ENCODE data around the gene LPCAT1.

GRCh38 chr5:1507014-1507375 lies 16.8 kb downstream of the LPCAT1 start:
- no peak for TF ChIP-seq CTCF (IDR thresholded peaks at IDR 0.05)
- TF ChIP-seq POLR2A (IDR thresholded peaks at IDR 0.05): no peak
